HepG2 (cell line): ENCODE results near the gene COX18. TPM values are rescaled to one million over a fixed set of nuclear protein-coding genes. Genes with fewer than 3 reads are reported as not detected.

Experiments used
- ATF6 ChIP-seq: sonication (generic); formaldehyde crosslinking; conservative IDR thresholded peaks from 2 replicates; pipeline ENCODE4 v1.4.0; 2020; ENCODE audit warnings: missing genetic modification reagents
- BRD4 ChIP-seq: sonication (generic); formaldehyde crosslinking; IDR thresholded peaks from 2 replicates; pipeline ENCODE4 v1.4.0; 2020; ENCODE audit warnings: missing genetic modification reagents
- FLYWCH1 ChIP-seq: sonication (generic); formaldehyde crosslinking; IDR thresholded peaks from 2 replicates; pipeline ENCODE4 v1.8.1; 2023; ENCODE audit warnings: mild to moderate bottlenecking, missing genetic modification reagents
- HDAC1 ChIP-seq: sonication (generic); formaldehyde crosslinking; IDR thresholded peaks from 2 replicates; pipeline ENCODE4 v1.5.1; 2020; ENCODE audit warnings: mild to moderate bottlenecking, missing genetic modification reagents
- HES4 ChIP-seq: sonication (generic); formaldehyde crosslinking; IDR thresholded peaks from 2 replicates; pipeline ENCODE4 v1.9.0; 2021; ENCODE audit warnings: mild to moderate bottlenecking, missing genetic modification reagents, borderline replicate concordance
- HMG20A ChIP-seq: IDR thresholded peaks from 2 replicates; pipeline ENCODE4 v1.6.1; 2016; ENCODE audit warnings: borderline replicate concordance
- HNF1A ChIP-seq, 2 experiments: sonication (generic) in 1 of 2; formaldehyde crosslinking in 1 of 2; IDR thresholded peaks; 2 replicates each; pipeline versions ENCODE4 v1.4.0 to v1.6.1; 2016 to 2020; ENCODE audit warnings: borderline replicate concordance in 1 of 2, low read depth in 1 of 2, mild to moderate bottlenecking in 1 of 2, missing genetic modification reagents in 1 of 2
- NFAT5 ChIP-seq: sonication (generic); formaldehyde crosslinking; IDR thresholded peaks from 2 replicates; pipeline ENCODE4 v1.4.0; 2020; ENCODE audit warnings: missing genetic modification reagents
- TRAFD1 ChIP-seq: sonication (generic); formaldehyde crosslinking; IDR thresholded peaks from 2 replicates; pipeline ENCODE4 v1.5.1; 2020; ENCODE audit warnings: missing genetic modification reagents, mild to moderate bottlenecking, borderline replicate concordance
- ZNF75D ChIP-seq: sonication (generic); formaldehyde crosslinking; IDR thresholded peaks from 2 replicates; pipeline ENCODE4 v1.8.1; 2023; ENCODE audit warnings: missing genetic modification reagents, mild to moderate bottlenecking, borderline replicate concordance
- polyA plus RNA-seq, 8 experiments: library from polyadenylated mRNA; depleted of rRNA in 3 of 8; stranded (reverse) in 7 of 8; unstranded in 1 of 8; fragments of >200 nt; fragmentation: Illumina TruSeq in 4 of 8; extraction: Trizol in 4 of 8; gene quantifications; 2 replicates each; pipeline versions ENCODE4 v1.2.1 to v1.2.3, GENCODE V29; 2011 to 2016; ENCODE audit warnings: low read depth in 4 of 8, missing spikeins in 1 of 8, mixed read lengths in 1 of 8; ENCODE audit not compliant: insufficient read depth in 1 of 8
- total RNA-seq, 5 experiments: library from RNA; depleted of rRNA; stranded (reverse); fragments of >200 nt; fragmentation: Illumina TruSeq; extraction: Trizol; gene quantifications; 2 replicates each; pipeline ENCODE4 v1.2.3, GENCODE V29; 2016; ENCODE audit warnings: low read depth in 1 of 5

The COX18 gene
- total and polyA plus RNA-seq, 2 of the 13 experiments (the other 11 are each of a cell fraction or from before 2014, with no cell fraction given), result 8.7 to 21.3 TPM

- TF ChIP-seq HNF1A (IDR thresholded peaks at IDR 0.05; ENCODE audit: low read depth) (no peak), HNF1A (CRISPR knock-in tag; IDR thresholded peaks at IDR 0.05; ENCODE audit: borderline replicate concordance) (no peak), HMG20A (CRISPR knock-in tag) (no peak), HES4 (CRISPR knock-in tag) (no peak), ATF6 (no peak), FLYWCH1 (CRISPR knock-in tag) (no peak), TRAFD1 (CRISPR knock-in tag) (no peak), HDAC1 (CRISPR knock-in tag) (no peak), ZNF75D (CRISPR knock-in tag) (no peak), BRD4 (CRISPR knock-in tag) (no peak), NFAT5 (CRISPR knock-in tag) (no peak)
Measured at GRCh38 chr4:73012673-73013072, 56.8 kb downstream of the COX18 start (continued).
